Gastroesophageal sphincter (tissue), 4 donors: Measurements from ENCODE around the gene DCAF5. TPM values are rescaled to one million over a fixed set of nuclear protein-coding genes. Genes with fewer than 3 reads are reported as not detected.
A peak's percentile ranks its signal among the peaks of the same experiment; 100 is the strongest.

Source experiments
- ATAC-seq: fragments of 150-250 bp; one replicate; pipeline ENCODE4 v1.9.1; 2016; ENCODE audit warnings: mild to moderate bottlenecking, moderate library complexity
- H3K27ac ChIP-seq, 4 donors: fragments of 200-600 bp; sonication (generic) in 3 of 4; 1 replicate in 3 of 4; 2 replicates in 1 of 4; pipeline ENCODE4 v1.5.1; 2016 to 2019
- H3K27me3 ChIP-seq: fragments of 200-600 bp; sonication (generic); one replicate; pipeline ENCODE4 v1.5.1; 2019
- H3K36me3 ChIP-seq, 2 donors: fragments of 200-600 bp; sonication (generic); one replicate each; pipeline ENCODE4 v1.5.1; 2019; ENCODE audit warnings: control low read depth in 1 of 2
- H3K4me1 ChIP-seq, 3 donors: fragments of 200-600 bp; sonication (generic); 1 replicate in 2 of 3; 2 replicates in 1 of 3; pipeline ENCODE4 v1.5.1; 2016 to 2019; ENCODE audit warnings: control low read depth in 2 of 3
- H3K4me3 ChIP-seq, 2 donors: fragments of 200-600 bp; sonication (generic); one replicate each; pipeline ENCODE4 v1.5.1; 2019; ENCODE audit warnings: mild to moderate bottlenecking in 1 of 2, moderate library complexity in 1 of 2
- H3K9me3 ChIP-seq, 3 donors: fragments of 200-600 bp; sonication (generic); one replicate each; pipeline ENCODE4 v1.5.1; 2017 to 2019; ENCODE audit warnings: control low read depth in 2 of 3
- CTCF ChIP-seq, 4 experiments: fragments of 200-600 bp in 2 of 4; fragments of 450-650 bp in 2 of 4; sonication (generic) in 1 of 4; IDR thresholded peaks; one replicate each; pipeline ENCODE4 v1.5.1; 2017 to 2019; ENCODE audit warnings: antibody characterized with exemption in 4 of 4, mild to moderate bottlenecking in 2 of 4, moderate library complexity in 2 of 4
- EP300 ChIP-seq: sonication (generic); formaldehyde crosslinking; IDR thresholded peaks from one replicate; pipeline ENCODE4 v1.6.1; 2017; ENCODE audit warnings: antibody characterized with exemption, mild to moderate bottlenecking
- POLR2A ChIP-seq, 2 donors: fragments of 450-650 bp; IDR thresholded peaks; one replicate each; pipeline ENCODE4 v1.6.1; 2017; ENCODE audit warnings: antibody characterized with exemption in 2 of 2, mild to moderate bottlenecking in 2 of 2, moderate library complexity in 1 of 2
- POLR2AphosphoS5 ChIP-seq: sonication (generic); formaldehyde crosslinking; IDR thresholded peaks from one replicate; pipeline ENCODE4 v1.6.1; 2017; ENCODE audit warnings: antibody characterized with exemption
- WGBS, 2 donors: methylation state at CpG; one replicate each; pipeline ENCODE4 v1.1.5; 2018; ENCODE audit warnings: low coverage in 1 of 2; 5-methylcytosine and 5-hydroxymethylcytosine counted together
- total RNA-seq, 4 donors: library from RNA; depleted of rRNA; stranded (reverse); fragments of >200 nt; gene quantifications; one replicate each; pipeline ENCODE4 v1.1.0, GENCODE V29; 2016

Gene DCAF5
- total RNA-seq, 4 donors from 2014 or later = 31.0 to 63.6 (median 36.9) TPM

- H3K27ac ChIP-seq = peak overlapping the region in 2 of 4 donors; percentile 84 to 93
Measured at GRCh38 chr14:69084023-69084422, 68.9 kb downstream of the DCAF5 start.

GRCh38 chr14:69083181-69083580 lies 69.7 kb downstream of the DCAF5 start:
- Histone ChIP-seq H3K36me3 (peaks cover 0 to 20% of the 10 kb centered on the region in 2 donors), H3K4me1 (peaks cover 0 to 47% (median 20%) of the 10 kb centered on the region in 3 donors), H3K27me3 (no peaks in the 10 kb centered on the region), H3K27ac (peak overlapping the region in 2 of 4 donors; percentile 37 to 93), H3K4me3 (no peak overlapping the region), H3K9me3 (no peaks in the 10 kb centered on the region)
- no peak for ATAC-seq
- 88 to 91% methylated on average over 6 of the region's 6 CpGs for WGBS, 2 donors
- no peak for TF ChIP-seq POLR2A (IDR thresholded peaks at IDR 0.05)
- no peak for TF ChIP-seq EP300
- no peak for TF ChIP-seq CTCF (IDR thresholded peaks at IDR 0.05)
- no peak for TF ChIP-seq POLR2AphosphoS5

More at GRCh38 chr14:69084023-69084422, 68.9 kb downstream of the DCAF5 start:
- H3K4me3 ChIP-seq = no peak overlapping the region
- 62 to 79% methylated on average over 3 to 4 of the region's 4 CpGs for WGBS, 2 donors
- peaks cover 0 to 47% (median 25%) of the 10 kb centered on the region in 3 donors for H3K4me1 ChIP-seq
- peaks cover 0 to 20% of the 10 kb centered on the region in 2 donors for H3K36me3 ChIP-seq
- TF ChIP-seq CTCF (IDR thresholded peaks at IDR 0.05) = no peak
- TF ChIP-seq EP300 = no peak
- no peak for TF ChIP-seq POLR2AphosphoS5
- no peak for TF ChIP-seq POLR2A (IDR thresholded peaks at IDR 0.05)
- no peak for ATAC-seq
- no peaks in the 10 kb centered on the region for H3K9me3 ChIP-seq
- no peaks in the 10 kb centered on the region for H3K27me3 ChIP-seq

- Histone ChIP-seq H3K27me3 (no peaks in the 10 kb centered on the region), H3K4me1 (peaks cover 0 to 42% (median 9%) of the 10 kb centered on the region in 3 donors), H3K27ac (peak overlapping the region in 2 of 4 donors; percentile 20 to 93), H3K9me3 (no peaks in the 10 kb centered on the region), H3K4me3 (no peak overlapping the region), H3K36me3 (peaks cover 0 to 23% of the 10 kb centered on the region in 2 donors)
- TF ChIP-seq POLR2A (IDR thresholded peaks at IDR 0.05) (no peak), POLR2AphosphoS5 (no peak), CTCF (IDR thresholded peaks at IDR 0.05) (no peak), EP300 (no peak)
- no peak for ATAC-seq
- 79 to 100% methylated on average over 2 of the region's 2 CpGs for WGBS, 2 donors
Measured at GRCh38 chr14:69081271-69081670, 71.6 kb downstream of the DCAF5 start.

- Histone ChIP-seq H3K27ac (peak overlapping the region; percentile 43 to 93 (median 86)), H3K4me3 (no peak overlapping the region), H3K27me3 (no peaks in the 10 kb centered on the region), H3K36me3 (peaks cover 0 to 25% of the 10 kb centered on the region in 2 donors), H3K4me1 (peaks cover 0 to 36% (median 9%) of the 10 kb centered on the region in 3 donors), H3K9me3 (no peaks in the 10 kb centered on the region)
- TF ChIP-seq EP300 (no peak), POLR2A (IDR thresholded peaks at IDR 0.05) (no peak), CTCF (IDR thresholded peaks at IDR 0.05) (no peak)
- WGBS, 2 donors = 60 to 76% methylated on average over 1 to 2 of the region's 2 CpGs
- ATAC-seq = no peak
Measured at GRCh38 chr14:69079747-69080146, 73.2 kb downstream of the DCAF5 start.

GRCh38 chr14:69079188-69079742 lies 73.7 kb downstream of the DCAF5 start:
- Histone ChIP-seq H3K4me3 (no peak overlapping the region), H3K4me1 (peaks cover 0 to 36% (median 9%) of the 10 kb centered on the region in 3 donors), H3K27ac (peak overlapping the region; percentile 43 to 93 (median 86)), H3K9me3 (no peaks in the 10 kb centered on the region), H3K27me3 (no peaks in the 10 kb centered on the region), H3K36me3 (peaks cover 0 to 25% of the 10 kb centered on the region in 2 donors)
- ATAC-seq = peak; percentile 81
- peak; percentile 73 for TF ChIP-seq POLR2AphosphoS5
- no peak for TF ChIP-seq POLR2A (IDR thresholded peaks at IDR 0.05)
- no peak for TF ChIP-seq EP300
- 29 to 38% methylated on average over 2 to 4 of the region's 4 CpGs for WGBS, 2 donors
